COLO829 (cell line): ENCODE data around the gene ATPAF2.

Experiments used
- DNase-seq: peaks from one replicate; pipeline ENCODE4 v3.0.0; 2012; ENCODE audit warnings: low spot score

The ATPAF2 gene

GRCh38 chr17:18039535-18040260 is 730 bp upstream of the ATPAF2 start:
- no peak for DNase-seq

GRCh38 chr17:18038149-18038850 is 668 bp downstream of the ATPAF2 start:
- DNase-seq: no peak

- no peak for DNase-seq
Measured at GRCh38 chr17:18037486-18037885, 1.5 kb downstream of the ATPAF2 start.

GRCh38 chr17:18035704-18036103 is 3.3 kb downstream of the ATPAF2 start:
- DNase-seq: no peak

- DNase-seq: peak; percentile 79
Measured at GRCh38 chr17:18033442-18034099, 5.4 kb downstream of the ATPAF2 start.

- DNase-seq: no peak
Measured at GRCh38 chr17:18031955-18032354, 7.0 kb downstream of the ATPAF2 start.

- DNase-seq: no peak
Measured at GRCh38 chr17:18028952-18029540, 9.9 kb downstream of the ATPAF2 start.

- DNase-seq: no peak
Measured at GRCh38 chr17:18028114-18028951, 10.6 kb downstream of the ATPAF2 start.

- no peak for DNase-seq
Measured at GRCh38 chr17:18027280-18027679, 11.7 kb downstream of the ATPAF2 start.

- no peak for DNase-seq
Measured at GRCh38 chr17:18025945-18026776, 12.8 kb downstream of the ATPAF2 start.

GRCh38 chr17:18025241-18025944 is 13.6 kb downstream of the ATPAF2 start:
- DNase-seq: peak; percentile 75

GRCh38 chr17:18021372-18021771 is 17.6 kb downstream of the ATPAF2 start:
- DNase-seq: no peak

GRCh38 chr17:18020971-18021370 is 18.0 kb downstream of the ATPAF2 start:
- DNase-seq: no peak

- no peak for DNase-seq
Measured at GRCh38 chr17:18019838-18020154, 19.2 kb downstream of the ATPAF2 start.

- no peak for DNase-seq
Measured at GRCh38 chr17:18018411-18018921, 20.5 kb downstream of the ATPAF2 start.

GRCh38 chr17:18017958-18018357 is 21.0 kb downstream of the ATPAF2 start:
- DNase-seq: no peak

- DNase-seq: no peak
Measured at GRCh38 chr17:18016426-18016825, 22.5 kb downstream of the ATPAF2 start.

GRCh38 chr17:18015593-18015992 is 23.4 kb downstream of the ATPAF2 start:
- DNase-seq: no peak

- DNase-seq: no peak
Measured at GRCh38 chr17:18014006-18014405, 25.0 kb downstream of the ATPAF2 start.

GRCh38 chr17:18011286-18011685 is 27.7 kb downstream of the ATPAF2 start:
- no peak for DNase-seq
